Left hindlimb (tissue), 1 donor: ENCODE data around the gene LPAR1.

Experiments
- DNase-seq: peaks from one replicate; pipeline ENCODE4 v3.0.0-alpha.2; 2018

The LPAR1 gene

GRCh38 chr9:110996436-110997220 lies 41.6 kb downstream of the LPAR1 start:
- peak; percentile 57 for DNase-seq

- DNase-seq = no peak
These were observed 42.6 kb downstream of the LPAR1 start for GRCh38 chr9:110995420-110996340.

- no peak for DNase-seq
These were observed 43.5 kb downstream of the LPAR1 start for GRCh38 chr9:110994771-110995241.

- no peak for DNase-seq
These were observed 47.8 kb downstream of the LPAR1 start for GRCh38 chr9:110990481-110990880.

- no peak for DNase-seq
These were observed 51.7 kb downstream of the LPAR1 start for GRCh38 chr9:110986529-110986928.

- no peak for DNase-seq
These were observed 53.3 kb downstream of the LPAR1 start for GRCh38 chr9:110984890-110985437.

GRCh38 chr9:110980261-110980660 lies 58.0 kb downstream of the LPAR1 start:
- no peak for DNase-seq

- DNase-seq = no peak
These were observed 58.6 kb downstream of the LPAR1 start for GRCh38 chr9:110979636-110980035.

GRCh38 chr9:110978516-110978915 lies 59.8 kb downstream of the LPAR1 start:
- no peak for DNase-seq

GRCh38 chr9:110977259-110977709 lies 61.0 kb downstream of the LPAR1 start:
- no peak for DNase-seq

GRCh38 chr9:110975969-110976368 lies 62.3 kb downstream of the LPAR1 start:
- DNase-seq = no peak

- no peak for DNase-seq
These were observed 63.0 kb downstream of the LPAR1 start for GRCh38 chr9:110975278-110975677.

GRCh38 chr9:110971705-110972104 lies 66.6 kb downstream of the LPAR1 start:
- DNase-seq = no peak

GRCh38 chr9:110971234-110971633 lies 67.0 kb downstream of the LPAR1 start:
- DNase-seq = no peak

GRCh38 chr9:110969971-110970386 lies 68.3 kb downstream of the LPAR1 start:
- DNase-seq = no peak

- no peak for DNase-seq
These were observed 70.2 kb downstream of the LPAR1 start for GRCh38 chr9:110968096-110968495.

GRCh38 chr9:110967196-110967595 lies 71.1 kb downstream of the LPAR1 start:
- DNase-seq = no peak

- DNase-seq = no peak
These were observed 78.0 kb downstream of the LPAR1 start for GRCh38 chr9:110960288-110960687.

- no peak for DNase-seq
These were observed 79.4 kb downstream of the LPAR1 start for GRCh38 chr9:110958847-110959246.

- no peak for DNase-seq
These were observed 83.4 kb downstream of the LPAR1 start for GRCh38 chr9:110954822-110955291.

- no peak for DNase-seq
These were observed 85.8 kb downstream of the LPAR1 start for GRCh38 chr9:110952540-110952859.

GRCh38 chr9:110951805-110952539 lies 86.3 kb downstream of the LPAR1 start:
- no peak for DNase-seq
